Measurements from ENCODE around the gene UQCC3. TPM values are rescaled to one million over a fixed set of nuclear protein-coding genes. Genes with fewer than 3 reads are reported as not detected.

The UQCC3 gene
- total and polyA plus RNA-seq, 9 of the 15 experiments (the other 6 are each of a cell fraction or from before 2014, with no cell fraction given): 3.3 to 44.3 (median 8.0) TPM

- TF ChIP-seq, protein P1, sequence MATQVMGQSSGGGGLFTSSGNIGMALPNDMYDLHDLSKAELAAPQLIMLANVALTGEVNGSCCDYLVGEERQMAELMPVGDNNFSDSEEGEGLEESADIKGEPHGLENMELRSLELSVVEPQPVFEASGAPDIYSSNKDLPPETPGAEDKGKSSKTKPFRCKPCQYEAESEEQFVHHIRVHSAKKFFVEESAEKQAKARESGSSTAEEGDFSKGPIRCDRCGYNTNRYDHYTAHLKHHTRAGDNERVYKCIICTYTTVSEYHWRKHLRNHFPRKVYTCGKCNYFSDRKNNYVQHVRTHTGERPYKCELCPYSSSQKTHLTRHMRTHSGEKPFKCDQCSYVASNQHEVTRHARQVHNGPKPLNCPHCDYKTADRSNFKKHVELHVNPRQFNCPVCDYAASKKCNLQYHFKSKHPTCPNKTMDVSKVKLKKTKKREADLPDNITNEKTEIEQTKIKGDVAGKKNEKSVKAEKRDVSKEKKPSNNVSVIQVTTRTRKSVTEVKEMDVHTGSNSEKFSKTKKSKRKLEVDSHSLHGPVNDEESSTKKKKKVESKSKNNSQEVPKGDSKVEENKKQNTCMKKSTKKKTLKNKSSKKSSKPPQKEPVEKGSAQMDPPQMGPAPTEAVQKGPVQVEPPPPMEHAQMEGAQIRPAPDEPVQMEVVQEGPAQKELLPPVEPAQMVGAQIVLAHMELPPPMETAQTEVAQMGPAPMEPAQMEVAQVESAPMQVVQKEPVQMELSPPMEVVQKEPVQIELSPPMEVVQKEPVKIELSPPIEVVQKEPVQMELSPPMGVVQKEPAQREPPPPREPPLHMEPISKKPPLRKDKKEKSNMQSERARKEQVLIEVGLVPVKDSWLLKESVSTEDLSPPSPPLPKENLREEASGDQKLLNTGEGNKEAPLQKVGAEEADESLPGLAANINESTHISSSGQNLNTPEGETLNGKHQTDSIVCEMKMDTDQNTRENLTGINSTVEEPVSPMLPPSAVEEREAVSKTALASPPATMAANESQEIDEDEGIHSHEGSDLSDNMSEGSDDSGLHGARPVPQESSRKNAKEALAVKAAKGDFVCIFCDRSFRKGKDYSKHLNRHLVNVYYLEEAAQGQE (IDR thresholded peaks at IDR 0.05; ENCODE audit: borderline replicate concordance): no peak
- TF ChIP-seq, protein P1 (CRISPR knock-in tag; IDR thresholded peaks at IDR 0.05; ENCODE audit: low read depth): peak; percentile 70; the same call in 1 of the 2 replicates
- TF ChIP-seq RFX1 (IDR thresholded peaks at IDR 0.05): no peak
- peak; percentile 54 for TF ChIP-seq CHD2 (IDR thresholded peaks at IDR 0.05; ENCODE audit: low read depth, low read length)
- peak in 1 of 2 experiments; percentile 70; a peak in 2 of 4 replicates for TF ChIP-seq HDAC1 (IDR thresholded peaks at IDR 0.05)
- 0 out of 2 replicates have a peak, but pooled peaks have one; percentile 17 for TF ChIP-seq XRCC5 (IDR thresholded peaks at IDR 0.05; ENCODE audit: low read depth, low read length)
- peak; percentile 93 for TF ChIP-seq CREM (IDR thresholded peaks at IDR 0.05; ENCODE audit: low read depth)
- 0 out of 2 replicates have a peak, but pooled peaks have one; percentile 17 for TF ChIP-seq PHB (CRISPR knock-in tag; IDR thresholded peaks at IDR 0.05)
- TF ChIP-seq FOS (IDR thresholded peaks at IDR 0.05; ENCODE audit: extremely low read depth, insufficient read length): peak; percentile 62
- TF ChIP-seq CC2D1A (IDR thresholded peaks at IDR 0.05): peak; percentile 22; the same call in 1 of the 2 replicates
- TF ChIP-seq RBBP5 (IDR thresholded peaks at IDR 0.05; ENCODE audit: borderline replicate concordance, insufficient read depth, low read length, poor library complexity, severe bottlenecking): peak; percentile 85
- TF ChIP-seq HIVEP1 (CRISPR knock-in tag; IDR thresholded peaks at IDR 0.05): 0 out of 2 replicates have a peak, but pooled peaks have one; percentile 24
- peak; percentile 53 for TF ChIP-seq FIP1L1 (IDR thresholded peaks at IDR 0.05; ENCODE audit: low read depth, low read length, poor library complexity, severe bottlenecking)
- TF ChIP-seq PTRF (tag; IDR thresholded peaks at IDR 0.05): no peak
- peak; percentile 94 for TF ChIP-seq CXXC5 (CRISPR knock-in tag; IDR thresholded peaks at IDR 0.05)
- TF ChIP-seq E2F8 (IDR thresholded peaks at IDR 0.05; ENCODE audit: low read depth, partially characterized antibody): peak; percentile 81
- peak; percentile 80; the same call in 1 of the 2 replicates for TF ChIP-seq GTF2E2 (tag; IDR thresholded peaks at IDR 0.05)
- TF ChIP-seq MTA3 (IDR thresholded peaks at IDR 0.05; ENCODE audit: borderline replicate concordance): peak; percentile 50
Measured at GRCh38 chr11:62645946-62646824, 25.3 kb upstream of the UQCC3 start, which contains the start of gene GANAB (continued).
